Medulla oblongata (tissue), 1 donor: Measurements from ENCODE around the gene SHCBP1L.
A peak's percentile ranks its signal among the peaks of the same experiment; 100 is the strongest.

Experiments used
- DNase-seq: peaks from one replicate; pipeline ENCODE4 v3.0.0-alpha.2; 2015; ENCODE audit errors: extremely low spot score

SHCBP1L gene

GRCh38 chr1:182890927-182891610 lies 61.9 kb downstream of the SHCBP1L start:
- no peak for DNase-seq

DNA sequence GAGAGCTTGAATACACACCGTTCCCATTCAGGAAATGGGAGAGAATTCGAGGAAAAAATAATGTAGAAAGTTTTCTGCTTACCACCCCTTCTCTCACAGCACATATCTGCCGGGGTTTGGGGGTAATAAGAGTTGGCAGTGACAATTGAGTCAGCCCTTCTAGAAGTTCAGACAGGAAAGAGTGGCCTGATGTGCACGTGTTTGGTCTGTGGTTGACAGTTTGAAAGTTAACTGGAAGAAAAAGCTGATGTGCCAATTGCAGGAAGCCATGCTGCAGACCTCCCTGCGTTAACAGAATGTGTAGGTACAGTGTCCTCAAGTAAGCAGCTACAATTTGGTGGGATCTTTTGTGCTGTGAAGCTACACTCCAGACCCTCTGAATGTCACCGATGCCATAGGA lies 63.0 kb downstream of the SHCBP1L start:
- DNase-seq, result peak; percentile 9

- no peak for DNase-seq
These were observed 64.0 kb downstream of the SHCBP1L start for GRCh38 chr1:182888736-182889531.

- no peak for DNase-seq
These were observed 66.0 kb downstream of the SHCBP1L start for GRCh38 chr1:182886985-182887384.

- no peak for DNase-seq
These were observed 67.4 kb downstream of the SHCBP1L start for GRCh38 chr1:182885591-182885990.

- DNase-seq, result no peak
These were observed 68.1 kb downstream of the SHCBP1L start for GRCh38 chr1:182884872-182885271.

- DNase-seq, result no peak
These were observed 75.1 kb downstream of the SHCBP1L start for GRCh38 chr1:182877842-182878241.

- DNase-seq, result no peak
These were observed 75.6 kb downstream of the SHCBP1L start for GRCh38 chr1:182877331-182877730.

- DNase-seq, result no peak
These were observed 77.1 kb downstream of the SHCBP1L start for GRCh38 chr1:182875889-182876288.

DNA sequence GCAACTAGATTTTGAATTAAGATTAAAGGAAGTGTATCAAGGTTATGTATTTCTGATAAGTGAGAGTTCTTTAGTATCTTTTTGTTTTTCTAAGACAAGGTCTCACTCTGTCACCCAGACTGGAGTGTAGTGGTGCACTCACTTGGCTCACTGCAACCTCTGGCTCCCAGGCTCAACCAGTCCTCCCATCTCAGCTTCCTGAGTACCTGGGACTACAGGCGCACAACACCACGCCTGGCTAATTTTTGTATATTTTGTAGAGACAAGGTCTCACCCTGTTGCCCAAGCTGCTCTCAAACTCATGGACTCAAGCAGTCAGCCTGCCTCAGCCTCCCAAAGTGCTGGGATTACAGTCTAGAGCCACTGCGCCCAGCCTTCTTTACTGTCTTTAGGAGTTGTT lies 80.1 kb downstream of the SHCBP1L start:
- DNase-seq, result no peak

GRCh38 chr1:182869241-182869666 lies 83.7 kb downstream of the SHCBP1L start:
- no peak for DNase-seq

GRCh38 chr1:182867861-182868260 lies 85.1 kb downstream of the SHCBP1L start:
- no peak for DNase-seq

GRCh38 chr1:182863940-182864339 lies 89.0 kb downstream of the SHCBP1L start:
- no peak for DNase-seq

- no peak for DNase-seq
These were observed 90.1 kb downstream of the SHCBP1L start for GRCh38 chr1:182862827-182863226.

GRCh38 chr1:182861994-182862393 lies 91.0 kb downstream of the SHCBP1L start:
- DNase-seq, result no peak

DNA sequence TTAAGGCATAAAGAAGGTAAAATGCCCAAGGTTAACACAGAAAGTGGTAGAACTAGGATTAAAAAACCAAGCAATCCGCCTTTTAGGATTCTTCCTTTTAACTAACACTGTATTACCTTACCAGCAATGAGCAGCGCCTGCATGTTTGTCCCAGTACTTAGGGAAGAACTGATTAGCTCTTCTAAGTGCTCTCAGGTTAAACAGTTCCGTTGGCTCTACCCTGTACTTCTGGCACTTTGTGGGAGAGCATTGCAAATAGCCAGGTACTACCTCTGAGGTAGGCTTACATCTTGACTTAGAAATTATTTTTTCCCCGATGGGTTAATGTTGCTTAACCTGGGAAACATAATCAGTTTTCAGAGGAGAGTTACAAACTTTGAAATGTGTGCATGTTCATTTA lies 92.3 kb downstream of the SHCBP1L start:
- DNase-seq, result no peak

GRCh38 chr1:182857212-182857611 lies 95.8 kb downstream of the SHCBP1L start:
- no peak for DNase-seq

DNA sequence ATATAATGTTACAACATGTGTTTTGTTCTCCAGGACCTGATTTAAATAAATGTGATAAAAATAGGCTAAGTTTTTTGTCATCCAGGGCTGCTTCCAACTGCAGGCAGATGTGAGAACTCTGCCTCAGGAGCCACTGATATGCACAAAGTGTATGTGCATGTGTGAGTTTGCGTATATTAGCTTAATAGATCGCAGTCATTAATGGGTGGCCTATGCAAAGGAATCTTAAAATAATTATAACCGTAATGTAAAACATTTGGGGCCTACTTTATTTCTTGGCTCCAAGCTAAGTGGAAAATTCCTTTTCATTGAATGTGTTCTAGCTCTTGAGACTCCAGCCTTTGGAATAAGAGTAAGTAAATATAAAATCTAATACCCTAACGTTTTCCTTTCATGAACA lies 97.1 kb downstream of the SHCBP1L start:
- DNase-seq, result no peak

DNA sequence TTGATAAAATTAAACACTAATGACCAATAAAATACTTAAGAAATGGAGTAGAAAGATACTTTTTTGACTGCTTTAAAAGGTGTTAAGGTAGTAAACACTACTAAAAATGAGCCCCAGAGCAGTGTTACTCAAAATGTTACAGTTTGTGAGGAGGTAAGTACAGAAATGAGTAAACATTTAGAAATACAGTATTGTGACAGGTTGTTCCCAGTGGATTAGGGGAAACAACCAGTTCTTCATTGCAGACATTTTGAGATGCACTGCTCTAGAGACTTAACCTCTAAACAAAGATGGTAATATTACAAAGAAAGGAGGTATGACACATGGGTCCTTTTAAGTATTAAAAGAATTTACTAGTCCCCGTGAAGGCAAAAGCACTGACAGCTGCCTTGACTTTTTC lies 101.1 kb downstream of the SHCBP1L start:
- no peak for DNase-seq

DNA sequence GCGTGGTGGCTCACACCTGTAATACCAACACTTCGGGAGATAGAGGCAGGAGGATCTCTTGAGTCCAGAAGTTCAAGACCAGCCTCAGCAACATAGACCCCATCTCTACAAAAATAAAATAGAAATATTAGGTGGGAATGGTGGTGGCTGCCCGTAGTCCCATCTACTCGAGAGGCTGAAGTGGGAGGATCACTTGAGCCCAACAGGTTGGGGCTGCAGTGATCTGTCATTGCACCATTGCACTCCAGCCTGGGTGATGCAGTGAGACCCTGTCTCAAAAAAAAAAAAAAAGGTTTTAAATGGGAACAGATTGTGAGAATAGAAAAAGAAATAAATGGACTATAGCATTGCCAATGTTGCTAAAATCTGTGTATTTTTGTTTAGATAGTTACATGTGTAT lies 102.6 kb downstream of the SHCBP1L start:
- no peak for DNase-seq
